NB4 (cell line): ENCODE results near the gene DAW1.

Experiments used
- CTCF ChIP-seq: IDR thresholded peaks from one replicate; pipeline ENCODE4 v1.5.1; 2012; ENCODE audit warnings: low read depth, low read length
- POLR2A ChIP-seq: IDR thresholded peaks from 2 replicates; pipeline ENCODE4 v1.6.1; 2011; ENCODE audit warnings: mild to moderate bottlenecking; ENCODE audit not compliant: insufficient read length; ENCODE audit errors: extremely low read depth

GRCh38 chr2:227870710-227871374 lies 589 bp upstream of the DAW1 start:
- TF ChIP-seq CTCF (no peak), POLR2A (no peak)
